ENCODE data around the gene TANGO2. TPM values are rescaled to one million over a fixed set of nuclear protein-coding genes. Genes with fewer than 3 reads are reported as not detected.

The TANGO2 gene
- total and polyA plus RNA-seq, 3 donors from 2014 or later = 13.5 to 21.5 (median 19.0) TPM

DNA sequence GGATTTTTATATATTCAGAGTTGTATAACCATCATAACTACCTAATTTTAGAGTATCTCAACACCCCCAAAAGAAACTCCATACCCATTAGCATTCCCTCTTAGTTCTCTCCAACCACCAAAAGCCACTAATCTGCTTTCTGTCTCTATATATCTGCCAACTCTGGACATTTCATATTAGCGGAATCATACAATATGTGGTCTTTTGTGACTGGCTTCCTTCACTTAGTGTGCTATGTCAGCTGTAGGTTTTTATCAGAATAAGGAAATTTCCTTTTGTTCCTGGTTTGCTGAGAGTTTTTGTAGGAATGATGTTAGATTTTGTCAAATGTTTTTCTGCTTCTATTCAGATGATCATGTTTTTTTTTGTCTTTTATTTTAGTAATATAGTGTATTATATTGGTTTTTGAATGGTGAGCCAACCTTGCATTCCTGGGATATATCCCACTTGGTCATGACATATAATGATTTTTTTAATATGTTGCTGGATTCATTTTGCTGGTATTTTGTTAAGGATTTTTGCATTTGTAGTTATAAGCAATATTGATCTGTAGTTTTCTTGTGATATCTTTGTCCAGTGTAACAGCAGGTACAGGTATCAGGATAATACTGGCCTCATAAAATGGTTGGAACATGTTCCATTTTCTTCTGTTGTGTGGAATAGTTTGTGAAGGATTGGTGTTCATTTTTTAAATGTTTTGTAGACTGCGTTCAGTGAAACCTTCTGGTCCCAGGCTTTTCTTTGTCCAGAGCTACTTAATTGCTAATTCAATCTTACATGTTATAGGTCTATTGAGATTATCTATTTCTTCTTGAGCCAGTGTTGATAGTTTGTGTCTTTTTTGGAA, 75.9 kb downstream of the TANGO2 start:
- Histone ChIP-seq H3K27ac (peak overlapping the region in 1 of 2 donors; percentile 36), H3K36me3 (ENCODE audit: low read depth, missing control alignments) (no peaks in the 10 kb centered on the region), H3K27me3 (no peaks in the 10 kb centered on the region), H3K4me3 (no peak overlapping the region), H3K4me1 (no peaks in the 10 kb centered on the region), H3K9me3 (no peaks in the 10 kb centered on the region)
- intact Hi-C loops (cut with DNase I; ENCODE audit: low total_unique reads) = no loop called here
- 81 to 85% methylated on average over 2 of the region's 2 CpGs for WGBS, 2 donors
- no peak for DNase-seq
- TF ChIP-seq, protein P1, sequence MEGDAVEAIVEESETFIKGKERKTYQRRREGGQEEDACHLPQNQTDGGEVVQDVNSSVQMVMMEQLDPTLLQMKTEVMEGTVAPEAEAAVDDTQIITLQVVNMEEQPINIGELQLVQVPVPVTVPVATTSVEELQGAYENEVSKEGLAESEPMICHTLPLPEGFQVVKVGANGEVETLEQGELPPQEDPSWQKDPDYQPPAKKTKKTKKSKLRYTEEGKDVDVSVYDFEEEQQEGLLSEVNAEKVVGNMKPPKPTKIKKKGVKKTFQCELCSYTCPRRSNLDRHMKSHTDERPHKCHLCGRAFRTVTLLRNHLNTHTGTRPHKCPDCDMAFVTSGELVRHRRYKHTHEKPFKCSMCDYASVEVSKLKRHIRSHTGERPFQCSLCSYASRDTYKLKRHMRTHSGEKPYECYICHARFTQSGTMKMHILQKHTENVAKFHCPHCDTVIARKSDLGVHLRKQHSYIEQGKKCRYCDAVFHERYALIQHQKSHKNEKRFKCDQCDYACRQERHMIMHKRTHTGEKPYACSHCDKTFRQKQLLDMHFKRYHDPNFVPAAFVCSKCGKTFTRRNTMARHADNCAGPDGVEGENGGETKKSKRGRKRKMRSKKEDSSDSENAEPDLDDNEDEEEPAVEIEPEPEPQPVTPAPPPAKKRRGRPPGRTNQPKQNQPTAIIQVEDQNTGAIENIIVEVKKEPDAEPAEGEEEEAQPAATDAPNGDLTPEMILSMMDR (IDR thresholded peaks at IDR 0.05) = no peak
- TF ChIP-seq POLR2A (IDR thresholded peaks at IDR 0.05) = no peak

DNA sequence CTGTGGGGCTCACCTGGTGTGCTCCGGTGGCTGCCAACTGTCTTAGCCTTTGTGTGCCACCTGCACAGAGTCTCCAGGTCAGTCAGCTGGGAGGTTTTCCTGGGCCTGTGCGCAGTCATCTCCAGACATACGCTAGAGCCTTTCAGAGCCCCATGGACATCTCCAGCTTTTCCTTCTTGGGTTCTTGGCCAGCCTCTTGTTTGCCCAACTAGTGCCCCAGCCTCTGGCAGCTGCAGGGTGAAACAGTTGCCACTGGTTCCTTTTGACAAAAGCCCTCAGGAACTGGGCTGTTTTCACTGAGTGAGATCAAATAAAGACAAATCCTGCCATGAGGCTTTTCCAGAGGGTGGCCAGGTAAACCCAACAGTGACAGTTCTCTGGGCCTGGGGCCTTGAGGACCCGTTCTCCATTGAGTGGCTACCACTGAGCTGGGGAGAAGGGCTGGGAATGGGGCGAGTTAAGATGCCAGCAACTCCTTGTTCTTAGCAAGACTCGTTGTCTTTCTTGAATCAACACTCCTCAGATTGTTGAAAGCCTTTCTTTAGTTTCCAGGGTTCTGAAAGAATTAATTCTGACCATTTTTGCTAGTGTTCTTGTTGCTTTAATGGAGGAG, 78.3 kb downstream of the TANGO2 start:
- DNase-seq = no peak
- Histone ChIP-seq H3K4me3 (no peak overlapping the region), H3K9me3 (no peaks in the 10 kb centered on the region), H3K27me3 (no peaks in the 10 kb centered on the region), H3K27ac (no peak overlapping the region), H3K4me1 (no peaks in the 10 kb centered on the region), H3K36me3 (ENCODE audit: low read depth, missing control alignments) (no peaks in the 10 kb centered on the region)
- WGBS, 2 donors = 91 to 95% methylated on average over 4 to 6 of the region's 6 CpGs
- no peak for TF ChIP-seq POLR2A (IDR thresholded peaks at IDR 0.05)
- TF ChIP-seq, protein P1 (IDR thresholded peaks at IDR 0.05) = no peak
- intact Hi-C loops (cut with DNase I; ENCODE audit: low total_unique reads) = no loop called here

DNA sequence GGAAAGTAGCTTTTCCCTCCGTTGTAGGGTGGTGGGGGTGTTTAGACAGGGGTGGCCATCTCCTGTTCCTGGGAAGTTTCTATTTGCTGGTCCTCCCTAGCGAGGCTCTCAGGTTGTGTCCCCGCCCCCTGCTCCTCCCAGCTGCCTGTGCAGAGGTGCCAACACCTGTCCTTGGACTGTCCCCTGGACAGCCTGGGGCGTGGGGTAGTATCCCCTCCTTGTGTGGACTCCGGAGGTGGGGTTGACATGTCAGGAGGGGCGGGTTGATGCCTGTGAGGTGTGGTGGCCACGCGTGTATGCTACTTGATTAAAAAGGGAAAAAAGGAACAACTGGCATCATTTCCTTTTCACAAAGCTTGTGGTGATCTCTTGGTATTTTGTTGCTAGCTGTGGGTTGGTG, 80.7 kb downstream of the TANGO2 start:
- no peaks in the 10 kb centered on the region for H3K27me3 ChIP-seq
- intact Hi-C loops (cut with DNase I; ENCODE audit: low total_unique reads) = no loop called here
- TF ChIP-seq, protein P1 (IDR thresholded peaks at IDR 0.05) = no peak
- TF ChIP-seq POLR2A (IDR thresholded peaks at IDR 0.05) = no peak
- no peak overlapping the region for H3K4me3 ChIP-seq
- DNase-seq = no peak
- WGBS, 2 donors = 84 to 90% methylated on average over 8 of the region's 8 CpGs
- H3K36me3 ChIP-seq (ENCODE audit: low read depth, missing control alignments) = no peaks in the 10 kb centered on the region
- H3K9me3 ChIP-seq = no peaks in the 10 kb centered on the region
- no peaks in the 10 kb centered on the region for H3K4me1 ChIP-seq
- H3K27ac ChIP-seq = no peak overlapping the region

DNA sequence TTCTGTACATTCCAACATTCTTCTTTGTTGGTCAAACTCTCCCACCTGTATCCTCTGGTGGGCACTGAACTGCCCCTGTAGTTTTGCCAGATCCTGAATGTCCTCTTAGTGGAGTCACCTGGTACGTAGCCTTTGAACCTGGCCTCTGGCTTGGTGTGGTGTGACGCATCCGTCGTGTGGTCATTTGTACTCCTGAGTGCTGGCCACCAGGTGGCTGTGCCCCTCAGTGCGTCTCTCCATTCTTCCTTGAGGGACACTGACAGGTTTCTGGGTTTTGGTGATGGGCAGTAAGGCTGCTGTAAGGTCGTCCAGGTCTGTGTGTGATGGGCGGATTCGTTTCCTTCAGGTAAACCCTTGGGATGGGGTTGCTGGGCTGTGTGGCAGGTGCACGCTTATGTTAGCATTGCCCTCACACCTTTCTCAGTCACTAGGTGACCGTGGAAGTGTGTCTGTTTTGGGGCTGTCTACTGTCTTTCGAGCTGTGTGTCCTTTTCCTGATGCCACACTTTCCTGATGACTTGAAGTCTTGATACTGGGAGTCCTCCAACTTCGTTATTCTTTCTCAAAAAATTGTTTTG, 81.4 kb downstream of the TANGO2 start:
- WGBS, 2 donors = 91% methylated on average over 12 of the region's 12 CpGs
- intact Hi-C loops (cut with DNase I; ENCODE audit: low total_unique reads) = no loop called here
- H3K27ac ChIP-seq = no peak overlapping the region
- no peak for DNase-seq
- H3K36me3 ChIP-seq (ENCODE audit: low read depth, missing control alignments) = no peaks in the 10 kb centered on the region
- no peaks in the 10 kb centered on the region for H3K27me3 ChIP-seq
- no peak overlapping the region for H3K4me3 ChIP-seq
- H3K9me3 ChIP-seq = no peaks in the 10 kb centered on the region
- TF ChIP-seq POLR2A (IDR thresholded peaks at IDR 0.05) = no peak
- no peaks in the 10 kb centered on the region for H3K4me1 ChIP-seq

DNA sequence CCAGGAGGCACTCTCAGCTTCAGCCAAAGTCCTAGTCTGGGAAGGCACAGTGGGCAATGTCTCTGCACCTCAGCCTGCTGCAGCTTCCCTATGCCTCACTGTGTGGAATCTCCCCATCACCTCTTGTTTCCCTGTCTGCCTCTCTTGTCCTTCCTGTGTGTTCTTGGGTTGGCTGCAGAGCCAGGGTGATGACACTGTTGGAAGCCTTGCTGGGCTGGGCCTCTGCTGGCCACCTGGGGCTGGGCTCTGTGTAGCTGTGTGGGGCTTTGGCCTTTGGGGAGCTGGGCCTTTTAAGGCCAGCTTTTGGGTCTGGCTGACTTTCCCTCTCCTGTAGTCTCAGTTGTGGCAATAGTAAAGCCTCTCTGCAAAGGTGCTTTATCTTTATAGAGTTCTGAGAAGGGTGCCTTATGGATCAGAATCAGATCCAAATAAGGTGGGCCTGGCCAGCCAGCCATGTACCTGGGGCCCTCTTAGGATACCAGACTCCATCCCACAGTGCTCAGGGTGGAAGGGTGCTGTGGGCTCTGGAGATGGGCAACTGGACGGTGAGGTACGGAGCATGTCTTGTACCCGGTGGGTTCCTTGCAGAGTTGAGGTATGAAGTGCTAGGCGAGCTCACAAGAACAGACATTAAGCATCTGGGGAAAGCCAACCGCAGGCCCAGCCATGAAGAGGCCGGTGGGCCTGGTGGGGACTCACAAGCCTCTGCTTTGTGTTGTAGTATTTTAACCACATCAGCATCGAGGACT, 84.7 kb downstream of the TANGO2 start:
- 93 to 98% methylated on average over 6 of the region's 7 CpGs for WGBS, 2 donors
- H3K36me3 ChIP-seq (ENCODE audit: low read depth, missing control alignments) = no peaks in the 10 kb centered on the region

More for the DNA sequence above, 84.7 kb downstream of the TANGO2 start:
- Histone ChIP-seq H3K27me3 (no peaks in the 10 kb centered on the region), H3K4me3 (no peak overlapping the region), H3K27ac (no peak overlapping the region), H3K9me3 (no peaks in the 10 kb centered on the region), H3K4me1 (no peaks in the 10 kb centered on the region)
- TF ChIP-seq POLR2A (IDR thresholded peaks at IDR 0.05) = no peak
- TF ChIP-seq, protein P1 (IDR thresholded peaks at IDR 0.05) = no peak
- intact Hi-C loops (cut with DNase I; ENCODE audit: low total_unique reads) = no loop called here
- no peak for DNase-seq
